Pancreas (tissue), 10 donors: ENCODE measurements around the gene GRM1. TPM values are rescaled to one million over a fixed set of nuclear protein-coding genes. Genes with fewer than 3 reads are reported as not detected.

Experiments used
- ATAC-seq, 4 donors: fragments of 200-7000 bp; cut with Tn5 transposase; one replicate each; pipeline versions ENCODE4 v1.8.0 to v1.9.1; 2020; ENCODE audit warnings: mild to moderate bottlenecking in 4 of 4, moderate library complexity in 4 of 4
- DNase-seq, 6 donors: peaks; one replicate each; pipeline ENCODE4 v3.0.0-alpha.2; 2020
- FAIRE-seq: peaks from 2 replicates; lab custom pipeline; 2012; peaks lifted over from hg19 to GRCh38; lab: Jason Lieb, UNC
- H3K27ac ChIP-seq, 4 donors: fragments of 200-600 bp; sonication (generic); 1 replicate in 3 of 4; 2 replicates in 1 of 4; pipeline versions ENCODE4 v1.5.0 to v1.8.0; 2020
- H3K27me3 ChIP-seq, 4 donors: fragments of 200-600 bp; one replicate each; pipeline ENCODE4 v1.8.0; 2021
- H3K36me3 ChIP-seq, 3 donors: fragments of 200-600 bp; sonication (generic) in 1 of 3; one replicate each; pipeline versions ENCODE4 v1.5.0 to v1.8.0; 2020 to 2021
- H3K4me1 ChIP-seq, 3 donors: fragments of 200-600 bp; one replicate each; pipeline ENCODE4 v1.8.0; 2021
- H3K4me3 ChIP-seq, 4 donors: fragments of 200-600 bp; sonication (generic) in 2 of 4; one replicate each; pipeline versions ENCODE4 v1.5.0 to v1.8.0; 2020 to 2021
- H3K9me3 ChIP-seq, 4 donors: fragments of 200-600 bp; one replicate each; pipeline ENCODE4 v1.8.0; 2021
- CTCF ChIP-seq, 4 donors: fragments of 200-600 bp; sonication (generic) in 3 of 4; IDR thresholded peaks; one replicate each; pipeline versions ENCODE4 v1.5.0 to v1.8.0; 2021; ENCODE audit warnings: antibody characterized with exemption in 4 of 4
- WGBS, 2 donors: extraction: QIAGEN DNeasy Blood & Tissue Kit; methylation state at CpG; one replicate each; pipeline ENCODE4 v1.1.7; 2013; 5-methylcytosine and 5-hydroxymethylcytosine counted together
- intact Hi-C, 3 donors: fragments of 100-400 bp; cut with DNase I; formaldehyde crosslinking; loops; one replicate each; pipeline versions ENCODE4 v1.11.1 to v1.14.2; 2022
- polyA plus RNA-seq, 2 donors: library from polyadenylated mRNA; stranded (reverse); fragments of 200-250 nt; gene quantifications; one replicate each; pipeline ENCODE4 v1.2.3, GENCODE V29; 2013
- total RNA-seq, 6 donors: library from RNA; stranded (reverse); fragmentation: NEBNext Ultra II Directional in 4 of 6; extraction: Animal tissue kit (Norgen Biotek cat#: 25700) in 4 of 6; gene quantifications; one replicate each; pipeline versions ENCODE4 v1.2.1 to v1.2.4, GENCODE V29; 2021 to 2023
- donor health status: healthy with polysubstance abuse.
- donor health status: DM: no; HTN: no; CAD: no; lungs with moderate emphysema.
- donor health status: DM: no; HTN: no; CAD: no.
- donor health status: control.
- donor health status: control.
- donor health status: Bipolar disorder and iron deficiency.
- donor health status: DM: yes; HTN: yes; CAD: no.
- donor health status: DM: no; HTN: no; CAD: no.
- donor health status: DM: no; HTN: no; CAD: no.
- donor health status: DM: yes; HTN: yes; CAD: no.

The GRM1 gene
- total and polyA plus RNA-seq, 8 donors, result 0.04 to 0.17 (median 0.05) TPM; not detected in 2

- no peak overlapping the region for H3K27ac ChIP-seq
- TF ChIP-seq CTCF (IDR thresholded peaks at IDR 0.05), result no peak
- H3K27me3 ChIP-seq, result no peaks in the 10 kb centered on the region
- intact Hi-C loops, result no loop called here
- ATAC-seq, result no peak
- no peaks in the 10 kb centered on the region for H3K4me1 ChIP-seq
- FAIRE-seq, result no peak
- no peak for DNase-seq
- H3K36me3 ChIP-seq, result no peaks in the 10 kb centered on the region
- WGBS, 2 donors, result 60 to 72% methylated on average over 3 of the region's 3 CpGs
- no peaks in the 10 kb centered on the region for H3K9me3 ChIP-seq
- no peak overlapping the region for H3K4me3 ChIP-seq
Observed at GRCh38 chr6:146090474-146090873, 61.6 kb downstream of the GRM1 start.

GRCh38 chr6:146092961-146093686 lies 64.3 kb downstream of the GRM1 start:
- DNase-seq (no peak), ATAC-seq (no peak), FAIRE-seq (no peak)
- Histone ChIP-seq H3K4me1 (no peaks in the 10 kb centered on the region), H3K36me3 (no peaks in the 10 kb centered on the region), H3K27ac (no peak overlapping the region), H3K27me3 (no peaks in the 10 kb centered on the region), H3K9me3 (no peaks in the 10 kb centered on the region), H3K4me3 (no peak overlapping the region)
- no peak for TF ChIP-seq CTCF (IDR thresholded peaks at IDR 0.05)
- intact Hi-C loops, result no loop called here
- WGBS, 2 donors, result 45 to 59% methylated on average over 3 of the region's 3 CpGs

- FAIRE-seq, result no peak
Observed at GRCh38 chr6:146095481-146095880, 66.6 kb downstream of the GRM1 start.

GRCh38 chr6:146097586-146097985 lies 68.7 kb downstream of the GRM1 start:
- FAIRE-seq (no peak), ATAC-seq (no peak), DNase-seq (no peak)
- no peaks in the 10 kb centered on the region for H3K9me3 ChIP-seq
- TF ChIP-seq CTCF (IDR thresholded peaks at IDR 0.05), result no peak
- no peaks in the 10 kb centered on the region for H3K4me1 ChIP-seq
- WGBS, 2 donors, result 78 to 90% methylated on average over 2 of the region's 2 CpGs
- H3K27me3 ChIP-seq, result no peaks in the 10 kb centered on the region
- no peak overlapping the region for H3K4me3 ChIP-seq
- intact Hi-C loops, result no loop called here
- no peaks in the 10 kb centered on the region for H3K36me3 ChIP-seq
- no peak overlapping the region for H3K27ac ChIP-seq

More at GRCh38 chr6:146095481-146095880, 66.6 kb downstream of the GRM1 start:
- Histone ChIP-seq H3K27ac (no peak overlapping the region), H3K4me1 (no peaks in the 10 kb centered on the region), H3K9me3 (no peaks in the 10 kb centered on the region), H3K36me3 (no peaks in the 10 kb centered on the region), H3K27me3 (no peaks in the 10 kb centered on the region), H3K4me3 (no peak overlapping the region)
- no peak for DNase-seq
- WGBS, 2 donors, result 34 to 38% methylated on average over 2 of the region's 2 CpGs
- no peak for TF ChIP-seq CTCF (IDR thresholded peaks at IDR 0.05)
- intact Hi-C loops, result no loop called here
- ATAC-seq, result no peak

GRCh38 chr6:146100776-146101175 lies 71.9 kb downstream of the GRM1 start:
- no peak overlapping the region for H3K4me3 ChIP-seq
- 81 to 83% methylated on average over 1 of the region's 1 CpG for WGBS, 2 donors
- FAIRE-seq, result no peak
- intact Hi-C loops, result no loop called here
- no peak for DNase-seq
- no peak for TF ChIP-seq CTCF (IDR thresholded peaks at IDR 0.05)
- H3K9me3 ChIP-seq, result no peaks in the 10 kb centered on the region
- H3K27me3 ChIP-seq, result no peaks in the 10 kb centered on the region
- H3K4me1 ChIP-seq, result no peaks in the 10 kb centered on the region
- H3K36me3 ChIP-seq, result no peaks in the 10 kb centered on the region
- no peak overlapping the region for H3K27ac ChIP-seq
- ATAC-seq, result no peak
